GM12891 (cell line): ENCODE results near the gene DCAF15.

Experiments used
- POLR2A ChIP-seq: IDR thresholded peaks from 2 replicates; pipeline ENCODE4 v1.6.1; 2011; ENCODE audit warnings: low read depth, low read length, control low read depth
- SPI1 ChIP-seq: IDR thresholded peaks from 2 replicates; pipeline ENCODE4 v1.6.1; 2011; ENCODE audit warnings: low read depth, low read length, control low read depth
- TAF1 ChIP-seq: IDR thresholded peaks from 2 replicates; pipeline ENCODE4 v1.6.1; 2011; ENCODE audit warnings: low read depth, low read length, control low read depth

- TF ChIP-seq TAF1 (no peak), SPI1 (no peak), POLR2A (0 out of 2 replicates have a peak, but pooled peaks have one; percentile 20)
These were observed 9.8 kb downstream of the DCAF15 start for GRCh38 chr19:13961826-13962698.
